Mucosa of rectum (tissue), 2 donors: ENCODE data around the gene NT5C2.
A peak's percentile ranks its signal among the peaks of the same experiment; 100 is the strongest.
"Not testable (repeated sequence)": the region's sequence is repeated elsewhere in the genome, so short reads cannot be mapped to it uniquely, and the experiment has no call there.

ENCODE experiments used
- H3K27ac ChIP-seq, 2 donors: one replicate each; pipeline ENCODE4 v1.7.0; 2013; ENCODE audit warnings: inconsistent platforms in 2 of 2, low read depth in 2 of 2, low read length in 2 of 2
- H3K27me3 ChIP-seq, 2 donors: one replicate each; pipeline ENCODE4 v1.7.0; 2013; ENCODE audit warnings: low read length in 2 of 2; ENCODE audit not compliant: control insufficient read depth in 2 of 2, insufficient read depth in 2 of 2
- H3K36me3 ChIP-seq, 2 donors: one replicate each; pipeline ENCODE4 v1.7.0; 2013; ENCODE audit warnings: low read length in 2 of 2; ENCODE audit not compliant: control insufficient read depth in 2 of 2, insufficient read depth in 2 of 2
- H3K4me1 ChIP-seq, 2 donors: one replicate each; pipeline ENCODE4 v1.7.0; 2013; ENCODE audit warnings: low read length in 2 of 2, mild to moderate bottlenecking in 1 of 2; ENCODE audit not compliant: control insufficient read depth in 2 of 2, insufficient read depth in 2 of 2
- H3K4me3 ChIP-seq, 2 donors: one replicate each; pipeline ENCODE4 v1.7.0; 2013; ENCODE audit warnings: low read length in 2 of 2
- H3K9ac ChIP-seq, 2 donors: one replicate each; pipeline ENCODE4 v1.7.0; 2013; ENCODE audit warnings: low read length in 2 of 2, low read depth in 1 of 2, mild to moderate bottlenecking in 1 of 2
- H3K9me3 ChIP-seq, 2 donors: one replicate each; pipeline ENCODE4 v1.7.0; 2013; ENCODE audit warnings: low read length in 2 of 2; ENCODE audit not compliant: control insufficient read depth in 2 of 2
- donor health status: healthy.
- donor health status: Normal muscosa, but diverticular disease.

NT5C2 gene

GRCh38 chr10:103191198-103191597 lies 1.9 kb downstream of the NT5C2 start:
- not testable (repeated sequence) for H3K36me3 ChIP-seq, H3K27ac ChIP-seq, H3K27me3 ChIP-seq, H3K9me3 ChIP-seq
- Histone ChIP-seq H3K4me3 (peak overlapping the region; percentile 3 to 79), H3K4me1 (peaks cover 7 to 12% of the 10 kb centered on the region in 2 donors), H3K9ac (peak overlapping the region in 1 of 2 donors; percentile 8)

- H3K4me1 ChIP-seq: peaks cover 12 to 17% of the 10 kb centered on the region in 2 donors
- H3K4me3 ChIP-seq: no peak overlapping the region
- H3K27ac ChIP-seq: no peak overlapping the region
- no peak overlapping the region for H3K9ac ChIP-seq
- H3K9me3 ChIP-seq: no peaks in the 10 kb centered on the region
- no peaks in the 10 kb centered on the region for H3K27me3 ChIP-seq
- no peaks in the 10 kb centered on the region for H3K36me3 ChIP-seq
These were observed 4.2 kb downstream of the NT5C2 start for GRCh38 chr10:103188853-103189252.

- Histone ChIP-seq H3K27ac (no peak overlapping the region), H3K27me3 (no peaks in the 10 kb centered on the region), H3K36me3 (no peaks in the 10 kb centered on the region), H3K9me3 (no peaks in the 10 kb centered on the region), H3K9ac (no peak overlapping the region), H3K4me3 (no peak overlapping the region), H3K4me1 (peaks cover 10 to 15% of the 10 kb centered on the region in 2 donors)
These were observed 6.9 kb downstream of the NT5C2 start for GRCh38 chr10:103186128-103186527.

- H3K9ac ChIP-seq: no peak overlapping the region
- peak overlapping the region in 1 of 2 donors; percentile 22 for H3K27ac ChIP-seq
- H3K4me3 ChIP-seq: no peak overlapping the region
These were observed 8.5 kb downstream of the NT5C2 start for GRCh38 chr10:103184615-103185014.

GRCh38 chr10:103183991-103184451 lies 9.1 kb downstream of the NT5C2 start:
- H3K9ac ChIP-seq, H3K9me3 ChIP-seq, H3K4me3 ChIP-seq, H3K27me3 ChIP-seq: not testable (repeated sequence)
- Histone ChIP-seq H3K27ac (peak overlapping the region in 1 of 2 donors; percentile 22), H3K36me3 (peaks cover 4 to 13% of the 10 kb centered on the region in 2 donors), H3K4me1 (peaks cover 7 to 15% of the 10 kb centered on the region in 2 donors)

More at GRCh38 chr10:103184615-103185014, 8.5 kb downstream of the NT5C2 start:
- Histone ChIP-seq H3K4me1 (peaks cover 7 to 15% of the 10 kb centered on the region in 2 donors), H3K27me3 (no peaks in the 10 kb centered on the region), H3K9me3 (no peaks in the 10 kb centered on the region), H3K36me3 (peaks cover 4 to 13% of the 10 kb centered on the region in 2 donors)

- Histone ChIP-seq H3K4me3 (no peak overlapping the region), H3K36me3 (peaks cover 15 to 19% of the 10 kb centered on the region in 2 donors), H3K9me3 (no peaks in the 10 kb centered on the region), H3K27me3 (no peaks in the 10 kb centered on the region), H3K4me1 (peaks cover 7 to 17% of the 10 kb centered on the region in 2 donors), H3K27ac (peak overlapping the region in 1 of 2 donors; percentile 3), H3K9ac (no peak overlapping the region)
These were observed 11.8 kb downstream of the NT5C2 start for GRCh38 chr10:103181244-103181643.

GRCh38 chr10:103180491-103180890 lies 12.6 kb downstream of the NT5C2 start:
- no peak overlapping the region for H3K4me3 ChIP-seq
- peaks cover 21 to 24% of the 10 kb centered on the region in 2 donors for H3K36me3 ChIP-seq
- H3K9ac ChIP-seq: no peak overlapping the region
- peaks cover 7 to 15% of the 10 kb centered on the region in 2 donors for H3K4me1 ChIP-seq
- H3K27ac ChIP-seq: no peak overlapping the region
- H3K9me3 ChIP-seq: no peaks in the 10 kb centered on the region
- H3K27me3 ChIP-seq: no peaks in the 10 kb centered on the region

- Histone ChIP-seq H3K4me1 (peaks cover 2 to 7% of the 10 kb centered on the region in 2 donors), H3K4me3 (no peak overlapping the region), H3K9ac (no peak overlapping the region), H3K27ac (no peak overlapping the region), H3K27me3 (no peaks in the 10 kb centered on the region), H3K9me3 (no peaks in the 10 kb centered on the region), H3K36me3 (peaks cover 33 to 35% of the 10 kb centered on the region in 2 donors)
These were observed 15.9 kb downstream of the NT5C2 start for GRCh38 chr10:103177123-103177522.

- peaks cover 2% of the 10 kb centered on the region in 2 donors for H3K4me1 ChIP-seq
- no peak overlapping the region for H3K9ac ChIP-seq
- H3K9me3 ChIP-seq: no peaks in the 10 kb centered on the region
- H3K27ac ChIP-seq: no peak overlapping the region
- H3K36me3 ChIP-seq: peaks cover 30 to 43% of the 10 kb centered on the region in 2 donors
- no peak overlapping the region for H3K4me3 ChIP-seq
- H3K27me3 ChIP-seq: no peaks in the 10 kb centered on the region
These were observed 17.3 kb downstream of the NT5C2 start for GRCh38 chr10:103175580-103176285.

- peaks cover 24 to 47% of the 10 kb centered on the region in 2 donors for H3K36me3 ChIP-seq
- not testable (repeated sequence) for H3K9me3 ChIP-seq, H3K4me3 ChIP-seq, H3K27me3 ChIP-seq, H3K27ac ChIP-seq, H3K9ac ChIP-seq, H3K4me1 ChIP-seq
These were observed 18.7 kb downstream of the NT5C2 start for GRCh38 chr10:103174324-103174723.
